B cell (primary cell): ENCODE measurements around the gene ZSCAN10. TPM values are rescaled to one million over a fixed set of nuclear protein-coding genes. Genes with fewer than 3 reads are reported as not detected.
A peak's percentile ranks its signal among the peaks of the same experiment; 100 is the strongest.

ENCODE experiments used
- ATAC-seq: fragments of 200-7000 bp; cut with Tn5 transposase; one replicate; pipeline ENCODE4 v1.10.0; 2021; ENCODE audit warnings: low read depth, mild to moderate bottlenecking, moderate number of reproducible peaks, moderate library complexity
- CTCF ChIA-PET: fragments of 350-600 bp; sonication (Branson Sonifier 250); formaldehyde crosslinking; loops from one replicate; lab custom pipeline; 2021; ENCODE audit warnings: antibody characterized with exemption, inconsistent platforms; lab: Charles Lee
- POLR2A ChIA-PET: fragments of 350-600 bp; sonication (Branson Sonifier 250); formaldehyde crosslinking; loops from one replicate; lab custom pipeline; 2021; ENCODE audit warnings: antibody characterized with exemption; lab: Charles Lee
- DNase-seq: peaks from one replicate; pipeline ENCODE4 v3.0.0; 2013
- H2AFZ ChIP-seq: 2 replicates; pipeline ENCODE4 v1.6.1; 2012; ENCODE audit warnings: mild to moderate bottlenecking, low read depth, low read length; ENCODE audit not compliant: insufficient read depth, poor library complexity, severe bottlenecking
- H3K27ac ChIP-seq, 2 donors: 1 replicate in 1 of 2; 2 replicates in 1 of 2; pipeline ENCODE4 v1.5.1; 2012 to 2013; ENCODE audit warnings: low read length in 2 of 2, mild to moderate bottlenecking in 2 of 2, moderate library complexity in 1 of 2
- H3K27me3 ChIP-seq, 4 experiments: fragments of 200-600 bp in 1 of 4; sonication (generic) in 1 of 4; replicated peaks in 1 of 4; 1 replicate in 2 of 4; 2 replicates in 2 of 4; pipeline versions ENCODE4 v1.6.1 to v1.7.0; 2013 to 2016; ENCODE audit warnings: low read length in 3 of 4, mild to moderate bottlenecking in 2 of 4, mixed read lengths in 1 of 4, moderate library complexity in 1 of 4; ENCODE audit not compliant: insufficient read depth in 4 of 4, control insufficient read depth in 3 of 4; ENCODE audit errors: control extremely low read depth in 1 of 4
- H3K36me3 ChIP-seq, 2 experiments: replicated peaks in 1 of 2; 1 replicate in 1 of 2; 2 replicates in 1 of 2; pipeline versions ENCODE4 v1.6.1 to v1.7.1; 2013; ENCODE audit warnings: low read length in 1 of 2; ENCODE audit not compliant: insufficient read depth in 2 of 2, control insufficient read depth in 1 of 2; ENCODE audit errors: control extremely low read depth in 1 of 2, extremely low read depth in 1 of 2
- H3K4me1 ChIP-seq, 2 donors: fragments of 200-600 bp in 1 of 2; sonication (generic) in 1 of 2; 1 replicate in 1 of 2; 2 replicates in 1 of 2; pipeline versions ENCODE4 v1.5.1 to v1.6.1; 2013 to 2017; ENCODE audit warnings: low read length in 2 of 2; ENCODE audit not compliant: control insufficient read depth in 2 of 2, insufficient read depth in 2 of 2
- H3K4me2 ChIP-seq: replicated peaks from 2 replicates; pipeline ENCODE3; 2012; ENCODE audit warnings: mild to moderate bottlenecking, low read depth, low read length; ENCODE audit not compliant: poor library complexity, severe bottlenecking
- H3K4me3 ChIP-seq, 5 experiments: fragments of 200-600 bp in 1 of 5; sonication (generic) in 1 of 5; 1 replicate in 3 of 5; 2 replicates in 2 of 5; pipeline versions ENCODE4 v1.5.1 to v1.7.0; 2011 to 2016; ENCODE audit warnings: low read length in 4 of 5, mild to moderate bottlenecking in 4 of 5, low read depth in 2 of 5, control low read depth in 1 of 5, moderate library complexity in 1 of 5; ENCODE audit not compliant: insufficient read depth in 1 of 5; ENCODE audit errors: control extremely low read depth in 1 of 5, extremely low read depth in 1 of 5
- H3K79me2 ChIP-seq: fragments of 200-600 bp; sonication (generic); one replicate; pipeline ENCODE4 v1.6.0; 2016; ENCODE audit warnings: low read length; ENCODE audit not compliant: control insufficient read depth, insufficient read depth
- H3K9ac ChIP-seq: fragments of 200-600 bp; sonication (generic); 2 replicates; pipeline ENCODE4 v1.6.1; 2017; ENCODE audit warnings: mild to moderate bottlenecking, low read length, moderate library complexity
- H3K9me3 ChIP-seq, 3 donors: one replicate each; pipeline versions ENCODE4 v1.6.1 to v1.7.1; 2013; ENCODE audit warnings: low read length in 2 of 3; ENCODE audit not compliant: control insufficient read depth in 2 of 3, insufficient read depth in 1 of 3; ENCODE audit errors: control extremely low read depth in 1 of 3
- H4K20me1 ChIP-seq: 2 replicates; pipeline ENCODE4 v1.6.0; 2012; ENCODE audit warnings: mild to moderate bottlenecking, low read length; ENCODE audit not compliant: insufficient read depth, control insufficient read depth, poor library complexity, severe bottlenecking
- H3K27ac Mint-ChIP-seq: one replicate; pipeline ENCODE4 v1.8.0; 2021; ENCODE audit warnings: mixed read lengths
- H3K27me3 Mint-ChIP-seq: one replicate; pipeline ENCODE4 v1.8.0; 2021; ENCODE audit warnings: mixed read lengths
- H3K4me1 Mint-ChIP-seq: one replicate; pipeline ENCODE4 v1.8.0; 2021; ENCODE audit warnings: mixed read lengths
- H3K4me3 Mint-ChIP-seq: one replicate; pipeline ENCODE4 v1.8.0; 2021; ENCODE audit warnings: mixed read lengths
- H3K9me3 Mint-ChIP-seq: one replicate; pipeline ENCODE4 v1.8.0; 2022; ENCODE audit warnings: mixed read lengths; ENCODE audit not compliant: insufficient read depth
- CTCF ChIP-seq: fragments of 200-600 bp; IDR thresholded peaks from one replicate; pipeline ENCODE4 v1.8.0; 2022; ENCODE audit warnings: antibody characterized with exemption, mild to moderate bottlenecking
- EZH2 ChIP-seq: IDR thresholded peaks from 2 replicates; pipeline ENCODE4 v1.6.1; 2012; ENCODE audit warnings: borderline replicate concordance, low read depth, mild to moderate bottlenecking, moderate library complexity, low read length; ENCODE audit not compliant: insufficient read depth, poor library complexity, severe bottlenecking
- WGBS: methylation state at CpG from one replicate; pipeline ENCODE4 v1.1.5; 2013; ENCODE audit warnings: missing lambda C conversion rate; ENCODE audit not compliant: insufficient coverage; 5-methylcytosine and 5-hydroxymethylcytosine counted together
- intact Hi-C: fragments of 100-400 bp; cut with micrococcal nuclease; formaldehyde crosslinking; loops from one replicate; pipeline ENCODE4 v1.10.0; 2022
- polyA plus RNA-seq: library from polyadenylated mRNA; depleted of rRNA; stranded (reverse); fragments of >200 nt; gene quantifications from 2 replicates; pipeline ENCODE4 v1.2.3, GENCODE V29; 2012
- total RNA-seq, 2 donors: library from RNA; stranded (reverse); fragments of 120-200 nt in 1 of 2; gene quantifications; 1 replicate in 1 of 2; 2 replicates in 1 of 2; pipeline versions ENCODE4 v1.2.3 to v1.2.4, GENCODE V29; 2013 to 2022

ZSCAN10 gene
- total and polyA plus RNA-seq, 2 donors (not counting 1 experiment from before 2014, with no cell fraction given): not detected

DNA sequence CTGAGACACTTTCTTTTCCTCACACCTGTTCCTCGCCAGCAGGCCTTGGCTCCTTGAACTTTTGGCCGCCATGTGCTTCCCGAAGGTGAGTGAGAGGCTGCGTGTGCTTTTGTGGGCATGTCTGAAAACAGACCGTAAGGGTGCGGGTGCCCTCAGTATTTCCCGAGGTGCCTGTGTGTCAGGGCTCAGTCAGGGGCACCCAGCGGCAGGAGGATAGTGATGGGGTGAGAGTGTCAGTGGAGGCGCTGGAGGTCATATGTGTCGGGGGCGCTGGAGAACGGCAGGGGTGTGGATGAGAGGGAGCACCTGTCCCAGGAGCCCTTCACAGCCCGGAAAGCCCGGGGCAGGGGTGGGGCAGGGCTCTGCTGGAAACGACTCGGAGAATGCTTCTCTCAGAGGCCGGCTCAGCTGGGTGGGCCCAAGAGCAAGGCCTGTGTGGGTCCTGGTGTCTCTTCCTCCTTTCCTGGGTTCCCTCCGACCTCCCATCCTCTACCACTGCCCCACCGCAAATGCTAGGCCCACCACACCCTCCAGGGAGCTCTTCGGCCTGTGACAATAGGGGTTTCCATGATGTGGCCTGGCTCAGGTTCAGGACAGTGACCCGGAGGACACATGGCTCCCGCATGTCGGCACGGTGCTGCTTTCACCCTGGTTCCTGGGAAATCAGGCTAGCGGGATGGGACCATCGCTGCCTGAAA is 33.2 kb downstream of the ZSCAN10 start:
- DNase-seq (no peak), ATAC-seq (no peak)
- POLR2A ChIA-PET: interaction anchor here (0.6 kb wide), 1 partner anchor 41 kb away, joined by 6 read pairs; no protein-coding TSS in a partner anchor
- H3K4me1 Mint-ChIP-seq: peaks cover 4% of the 10 kb centered on the region
- intact Hi-C loops: no loop called here
- no peaks in the 10 kb centered on the region for H3K9me3 Mint-ChIP-seq
- no peaks in the 10 kb centered on the region for H3K9me3 ChIP-seq
- no peak overlapping the region for H3K4me3 ChIP-seq
- no peaks in the 10 kb centered on the region for H3K36me3 ChIP-seq
- H3K4me2 ChIP-seq: no peak overlapping the region
- H3K9ac ChIP-seq: no peak overlapping the region
- H2AFZ ChIP-seq: no peak overlapping the region
- no peaks in the 10 kb centered on the region for H3K27me3 Mint-ChIP-seq
- CTCF ChIA-PET: interaction anchor here (5.0 kb wide), 1 partner anchor 62 kb away, joined by 38 read pairs; no protein-coding TSS in a partner anchor
- H3K4me3 Mint-ChIP-seq: no peak overlapping the region
- H3K27ac ChIP-seq: no peak overlapping the region
- H3K27me3 ChIP-seq: no peaks in the 10 kb centered on the region
- H3K27ac Mint-ChIP-seq: peak overlapping the region; percentile 59
- TF ChIP-seq CTCF (no peak), EZH2 (no peak)
- H4K20me1 ChIP-seq: no peaks in the 10 kb centered on the region
- peaks cover 3 to 4% of the 10 kb centered on the region in 2 donors for H3K4me1 ChIP-seq
- H3K79me2 ChIP-seq: no peaks in the 10 kb centered on the region
- 97% methylated on average over 26 of the region's 26 CpGs for WGBS

GRCh38 chr16:3065069-3065741 is 33.9 kb downstream of the ZSCAN10 start, which contains the start of gene IL32:
IL32 (plus strand) TSS chr16:3065640; CDS start chr16:3065812, 172 bp downstream.
- peaks cover 3 to 4% of the 10 kb centered on the region in 2 donors for H3K4me1 ChIP-seq
- 83% methylated on average over 9 of the region's 13 CpGs for WGBS
- no peak within 1 kb of the TSS for H3K9ac ChIP-seq
- no peaks in the 10 kb centered on the region for H3K9me3 ChIP-seq
- no peak within 1 kb of the TSS for H2AFZ ChIP-seq
- H3K4me1 Mint-ChIP-seq: peaks cover 4% of the 10 kb centered on the region
- no peak within 1 kb of the TSS for H3K4me2 ChIP-seq
- ChIA-PET CTCF (interaction anchor here (5.0 kb wide), 1 partner anchor 62 kb away, joined by 38 read pairs; no protein-coding TSS in a partner anchor), POLR2A (interaction anchor here (0.6 kb wide), 1 partner anchor 40 kb away, joined by 6 read pairs; no protein-coding TSS in a partner anchor)
- H3K9me3 Mint-ChIP-seq: no peaks in the 10 kb centered on the region
- H3K36me3 ChIP-seq: no peaks in the 10 kb centered on the region
- H3K79me2 ChIP-seq: no peaks in the 10 kb centered on the region
- no peak for TF ChIP-seq CTCF
- no peak for TF ChIP-seq EZH2
- no peak for ATAC-seq
- peaks cover 0 to under 1% (median 0%) of the 10 kb centered on the region in 4 experiments for H3K27me3 ChIP-seq
- no peak within 1 kb of the TSS for H3K27ac ChIP-seq
- no peak within 1 kb of the TSS for H3K4me3 ChIP-seq
- no peak for DNase-seq
- no peaks in the 10 kb centered on the region for H3K27me3 Mint-ChIP-seq
- no peaks in the 10 kb centered on the region for H4K20me1 ChIP-seq
- H3K27ac Mint-ChIP-seq: peak within 1 kb of the TSS; percentile 59
- intact Hi-C loops: no loop called here
- no peak within 1 kb of the TSS for H3K4me3 Mint-ChIP-seq
